H9 (cell line): ENCODE results near the gene GSTP1. TPM values are rescaled to one million over a fixed set of nuclear protein-coding genes. Genes with fewer than 3 reads are reported as not detected.
"Not testable (repeated sequence)": the region's sequence is repeated elsewhere in the genome, so short reads cannot be mapped to it uniquely, and the experiment has no call there.

Experiments
- DNase-seq: peaks from one replicate; pipeline ENCODE4 v3.0.0-alpha.2; 2017
- H2AFZ ChIP-seq: one replicate; pipeline ENCODE4 v1.6.1; 2013; ENCODE audit warnings: mild to moderate bottlenecking, low read length, control low read depth, moderate library complexity
- H2AK5ac ChIP-seq: 2 replicates; pipeline ENCODE4 v1.6.1; 2013; ENCODE audit warnings: low read length, control low read depth, mixed read lengths; ENCODE audit not compliant: insufficient read length
- H2BK120ac ChIP-seq: one replicate; pipeline ENCODE4 v1.6.1; 2013; ENCODE audit warnings: low read depth, mild to moderate bottlenecking, low read length, control low read depth, inconsistent platforms; ENCODE audit not compliant: poor library complexity, severe bottlenecking
- H2BK12ac ChIP-seq: 2 replicates; pipeline ENCODE4 v1.6.1; 2013; ENCODE audit warnings: low read length, control low read depth, mixed read lengths, low read depth; ENCODE audit not compliant: insufficient read length
- H2BK15ac ChIP-seq: 2 replicates; pipeline ENCODE4 v1.6.1; 2013; ENCODE audit warnings: low read depth, low read length, control low read depth
- H2BK20ac ChIP-seq: one replicate; pipeline ENCODE4 v1.6.1; 2013; ENCODE audit warnings: low read depth, mild to moderate bottlenecking, low read length, control low read depth, inconsistent platforms; ENCODE audit not compliant: poor library complexity, severe bottlenecking
- H2BK5ac ChIP-seq: 2 replicates; pipeline ENCODE4 v1.6.1; 2013; ENCODE audit warnings: low read length, control low read depth, mixed read lengths; ENCODE audit not compliant: insufficient read length
- H3K14ac ChIP-seq: 2 replicates; pipeline ENCODE4 v1.6.1; 2013; ENCODE audit warnings: low read length, control low read depth; ENCODE audit not compliant: insufficient read depth
- H3K18ac ChIP-seq: 2 replicates; pipeline ENCODE4 v1.6.1; 2013; ENCODE audit warnings: low read depth, mild to moderate bottlenecking, mixed read lengths, low read length, control low read depth; ENCODE audit not compliant: insufficient read length
- H3K23ac ChIP-seq: 2 replicates; pipeline ENCODE4 v1.6.1; 2013; ENCODE audit warnings: low read length, control low read depth, mixed read lengths, low read depth; ENCODE audit not compliant: insufficient read length
- H3K23me2 ChIP-seq: 2 replicates; pipeline ENCODE4 v1.6.1; 2013; ENCODE audit warnings: low read depth, mild to moderate bottlenecking, mixed read lengths, low read length, control low read depth; ENCODE audit not compliant: insufficient read length, poor library complexity, severe bottlenecking
- H3K27ac ChIP-seq: 2 replicates; pipeline ENCODE4 v1.5.1; 2013; ENCODE audit warnings: low read length, control low read depth, mixed read lengths, low read depth; ENCODE audit not compliant: insufficient read length
- H3K27me3 ChIP-seq: 2 replicates; pipeline ENCODE4 v1.6.1; 2013; ENCODE audit warnings: low read length, control low read depth, inconsistent platforms; ENCODE audit not compliant: insufficient read depth
- H3K4ac ChIP-seq: 2 replicates; pipeline ENCODE4 v1.6.1; 2013; ENCODE audit warnings: low read depth, mild to moderate bottlenecking, control low read depth, inconsistent platforms, low read length, moderate library complexity
- H3K4me1 ChIP-seq: 2 replicates; pipeline ENCODE4 v1.6.1; 2013; ENCODE audit warnings: low read length, control low read depth, inconsistent platforms; ENCODE audit not compliant: insufficient read depth
- H3K4me2 ChIP-seq: 2 replicates; pipeline ENCODE4 v1.6.1; 2013; ENCODE audit warnings: low read length, control low read depth, mixed read lengths; ENCODE audit not compliant: insufficient read length, insufficient read depth
- H3K56ac ChIP-seq: 2 replicates; pipeline ENCODE4 v1.6.1; 2013; ENCODE audit warnings: low read depth, mild to moderate bottlenecking, mixed read lengths, low read length, control low read depth; ENCODE audit not compliant: insufficient read length
- H3K79me1 ChIP-seq: 2 replicates; pipeline ENCODE4 v1.6.1; 2013; ENCODE audit warnings: low read depth, mild to moderate bottlenecking, moderate library complexity, low read length, control low read depth, inconsistent platforms; ENCODE audit not compliant: insufficient read depth, poor library complexity, severe bottlenecking
- H3K79me2 ChIP-seq: 2 replicates; pipeline ENCODE4 v1.6.1; 2013; ENCODE audit warnings: low read length, control low read depth, inconsistent platforms; ENCODE audit not compliant: insufficient read depth
- H3K9ac ChIP-seq: 2 replicates; pipeline ENCODE4 v1.6.1; 2013; ENCODE audit warnings: low read length, control low read depth, mixed read lengths; ENCODE audit not compliant: insufficient read length; ENCODE audit errors: extremely low read depth
- H3K9me3 ChIP-seq: one replicate; pipeline ENCODE4 v1.6.1; 2013; ENCODE audit warnings: low read depth, low read length, inconsistent platforms; ENCODE audit not compliant: control insufficient read depth
- H3T11ph ChIP-seq: one replicate; pipeline ENCODE4 v1.6.1; 2013; ENCODE audit warnings: mild to moderate bottlenecking, low read length, control low read depth, inconsistent platforms
- H4K20me1 ChIP-seq: one replicate; pipeline ENCODE4 v1.6.1; 2013; ENCODE audit not compliant: control insufficient read depth, insufficient read length, insufficient read depth
- H4K5ac ChIP-seq: 2 replicates; pipeline ENCODE4 v1.6.1; 2013; ENCODE audit warnings: low read depth, mild to moderate bottlenecking, mixed read lengths, low read length, control low read depth; ENCODE audit not compliant: insufficient read length
- H4K8ac ChIP-seq: replicated peaks from 2 replicates; pipeline ENCODE4 v1.6.1; 2013; ENCODE audit warnings: low read length, control low read depth, mixed read lengths, low read depth; ENCODE audit not compliant: insufficient read length
- H4K91ac ChIP-seq: 2 replicates; pipeline ENCODE4 v1.6.1; 2013; ENCODE audit warnings: low read depth, mild to moderate bottlenecking, moderate library complexity, mixed read lengths, low read length, control low read depth; ENCODE audit not compliant: insufficient read length
- H3K27ac Mint-ChIP-seq, 3 experiments: 2 replicates in 2 of 3; 3 replicates in 1 of 3; pipeline ENCODE4 v1.8.0; 2020 to 2021; ENCODE audit warnings: mixed read lengths in 3 of 3, mild to moderate bottlenecking in 1 of 3, moderate library complexity in 1 of 3
- H3K27me3 Mint-ChIP-seq: 2 replicates; pipeline ENCODE4 v1.8.0; 2021; ENCODE audit warnings: low read depth, mild to moderate bottlenecking, moderate library complexity, mixed read lengths
- H3K36me3 Mint-ChIP-seq, 3 experiments: 2 replicates in 2 of 3; 3 replicates in 1 of 3; pipeline ENCODE4 v1.8.0; 2020 to 2021; ENCODE audit warnings: low read depth in 3 of 3, mixed read lengths in 3 of 3; ENCODE audit not compliant: insufficient read depth in 1 of 3
- H3K4me1 Mint-ChIP-seq, 2 experiments: 2 replicates each; pipeline ENCODE4 v1.8.0; 2020; ENCODE audit warnings: mixed read lengths in 2 of 2
- H3K4me3 Mint-ChIP-seq, 2 experiments: 2 replicates in 1 of 2; 3 replicates in 1 of 2; pipeline ENCODE4 v1.8.0; 2020 to 2021; ENCODE audit warnings: mild to moderate bottlenecking in 2 of 2, mixed read lengths in 2 of 2, moderate library complexity in 1 of 2
- H3K9me3 Mint-ChIP-seq, 2 experiments: 2 replicates in 1 of 2; 3 replicates in 1 of 2; pipeline ENCODE4 v1.8.0; 2020; ENCODE audit warnings: mild to moderate bottlenecking in 2 of 2, mixed read lengths in 2 of 2, moderate library complexity in 1 of 2
- WGBS: extraction: QIAGEN DNeasy Blood & Tissue Kit; methylation state at CpG from one replicate; pipeline ENCODE4 v1.1.7; 2013; ENCODE audit warnings: missing lambda C conversion rate, low lambda C conversion rate, mixed read lengths; ENCODE audit not compliant: insufficient read length; ENCODE audit errors: extremely low coverage; 5-methylcytosine and 5-hydroxymethylcytosine counted together
- total RNA-seq: library from RNA; stranded (reverse); gene quantifications from 2 replicates; pipeline ENCODE4 v1.2.1, GENCODE V29; 2021
- TF ChIP-seq, protein P1 (sequence below): fragments of 200-600 bp; sonication (generic); conservative IDR thresholded peaks from 3 replicates; pipeline ENCODE4 v1.8.0; 2021; ENCODE audit warnings: antibody characterized with exemption, mild to moderate bottlenecking

Gene GSTP1
- total RNA-seq, 1 experiment from 2014 or later, result 1,469 TPM

DNA sequence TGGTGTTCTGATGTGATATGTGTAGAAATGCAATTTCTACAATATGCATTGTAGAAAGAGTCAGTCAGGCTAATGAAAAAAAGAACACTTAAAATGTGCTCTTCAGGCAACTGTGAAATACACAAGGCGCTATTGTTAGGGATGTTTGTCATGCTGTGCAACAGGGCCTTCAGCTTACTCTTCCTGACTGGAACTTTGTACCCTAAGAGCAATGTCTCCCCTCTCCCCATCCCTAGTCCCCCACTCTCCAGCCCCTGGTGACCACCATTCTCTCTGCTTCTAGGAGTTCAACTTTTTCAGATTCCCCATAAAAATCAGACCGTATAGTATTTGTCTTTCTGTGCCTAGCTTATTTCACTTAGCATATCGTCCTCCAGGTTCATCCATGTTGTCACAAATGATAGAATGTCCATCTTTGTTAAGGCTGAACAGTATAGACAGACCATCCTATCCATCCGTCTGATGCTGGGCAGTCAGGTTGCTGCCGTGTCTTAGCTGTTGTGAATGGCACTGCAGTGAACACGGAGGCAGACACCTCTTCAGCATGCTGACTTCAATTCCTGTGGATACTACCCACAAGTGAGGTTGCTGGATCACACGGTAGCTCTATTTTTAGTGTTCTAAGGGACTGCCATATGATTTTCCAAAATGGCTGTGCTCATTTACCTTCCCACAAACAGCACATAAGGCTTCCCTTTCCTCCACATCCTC, 33.8 kb downstream of the GSTP1 start:
- no peaks in the 10 kb centered on the region for H3K79me1 ChIP-seq
- H2AFZ ChIP-seq, result no peak overlapping the region
- peaks cover 7% of the 10 kb centered on the region; the same call in 1 of the 2 replicates for H3K4me1 ChIP-seq
- H3K18ac ChIP-seq, result no peak overlapping the region
- H3K9me3 ChIP-seq, result no peaks in the 10 kb centered on the region
- no peak overlapping the region for H3K27ac ChIP-seq
- Mint-ChIP-seq H3K9me3 (peaks cover 0 to 6% of the 10 kb centered on the region in 2 experiments; a peak in 2 of 5 replicates), H3K36me3 (peaks cover 2 to 14% (median 8%) of the 10 kb centered on the region in 3 experiments), H3K4me1 (peaks cover 44 to 58% of the 10 kb centered on the region in 2 experiments), H3K27ac (no peak overlapping the region), H3K4me3 (peak overlapping the region in 1 of 2 experiments; percentile 64; a peak in 4 of 5 replicates), H3K27me3 (peaks cover 40% of the 10 kb centered on the region)
- H2BK12ac ChIP-seq, result no peak overlapping the region
- H4K20me1 ChIP-seq, result no peaks in the 10 kb centered on the region
- H3K14ac ChIP-seq, result no peak overlapping the region
- no peak overlapping the region for H3K56ac ChIP-seq
- H3K9ac ChIP-seq, result no peak overlapping the region
- no peak overlapping the region for H2AK5ac ChIP-seq
- H3K4ac ChIP-seq, result no peak overlapping the region
- H2BK5ac ChIP-seq, result no peak overlapping the region
- no peaks in the 10 kb centered on the region for H3K79me2 ChIP-seq
- H4K91ac ChIP-seq, result no peak overlapping the region
- H4K5ac ChIP-seq, result no peak overlapping the region
- H3K27me3 ChIP-seq, result peaks cover 3% of the 10 kb centered on the region; the same call in 1 of the 2 replicates
- H3K4me2 ChIP-seq, result peak overlapping the region; percentile 20
- H2BK120ac ChIP-seq, result no peak overlapping the region
- no peak overlapping the region for H2BK15ac ChIP-seq
- H3T11ph ChIP-seq, result no peak overlapping the region
- TF ChIP-seq, protein P1, sequence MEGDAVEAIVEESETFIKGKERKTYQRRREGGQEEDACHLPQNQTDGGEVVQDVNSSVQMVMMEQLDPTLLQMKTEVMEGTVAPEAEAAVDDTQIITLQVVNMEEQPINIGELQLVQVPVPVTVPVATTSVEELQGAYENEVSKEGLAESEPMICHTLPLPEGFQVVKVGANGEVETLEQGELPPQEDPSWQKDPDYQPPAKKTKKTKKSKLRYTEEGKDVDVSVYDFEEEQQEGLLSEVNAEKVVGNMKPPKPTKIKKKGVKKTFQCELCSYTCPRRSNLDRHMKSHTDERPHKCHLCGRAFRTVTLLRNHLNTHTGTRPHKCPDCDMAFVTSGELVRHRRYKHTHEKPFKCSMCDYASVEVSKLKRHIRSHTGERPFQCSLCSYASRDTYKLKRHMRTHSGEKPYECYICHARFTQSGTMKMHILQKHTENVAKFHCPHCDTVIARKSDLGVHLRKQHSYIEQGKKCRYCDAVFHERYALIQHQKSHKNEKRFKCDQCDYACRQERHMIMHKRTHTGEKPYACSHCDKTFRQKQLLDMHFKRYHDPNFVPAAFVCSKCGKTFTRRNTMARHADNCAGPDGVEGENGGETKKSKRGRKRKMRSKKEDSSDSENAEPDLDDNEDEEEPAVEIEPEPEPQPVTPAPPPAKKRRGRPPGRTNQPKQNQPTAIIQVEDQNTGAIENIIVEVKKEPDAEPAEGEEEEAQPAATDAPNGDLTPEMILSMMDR, result no peak
- H4K8ac ChIP-seq, result no peak overlapping the region
- DNase-seq, result peak; percentile 29
- peaks cover 2% of the 10 kb centered on the region for H3K23me2 ChIP-seq
- no CpG with 5 or more reads among the region's 7 CpGs for WGBS
- H3K23ac ChIP-seq, result no peak overlapping the region
- no peak overlapping the region for H2BK20ac ChIP-seq

DNA sequence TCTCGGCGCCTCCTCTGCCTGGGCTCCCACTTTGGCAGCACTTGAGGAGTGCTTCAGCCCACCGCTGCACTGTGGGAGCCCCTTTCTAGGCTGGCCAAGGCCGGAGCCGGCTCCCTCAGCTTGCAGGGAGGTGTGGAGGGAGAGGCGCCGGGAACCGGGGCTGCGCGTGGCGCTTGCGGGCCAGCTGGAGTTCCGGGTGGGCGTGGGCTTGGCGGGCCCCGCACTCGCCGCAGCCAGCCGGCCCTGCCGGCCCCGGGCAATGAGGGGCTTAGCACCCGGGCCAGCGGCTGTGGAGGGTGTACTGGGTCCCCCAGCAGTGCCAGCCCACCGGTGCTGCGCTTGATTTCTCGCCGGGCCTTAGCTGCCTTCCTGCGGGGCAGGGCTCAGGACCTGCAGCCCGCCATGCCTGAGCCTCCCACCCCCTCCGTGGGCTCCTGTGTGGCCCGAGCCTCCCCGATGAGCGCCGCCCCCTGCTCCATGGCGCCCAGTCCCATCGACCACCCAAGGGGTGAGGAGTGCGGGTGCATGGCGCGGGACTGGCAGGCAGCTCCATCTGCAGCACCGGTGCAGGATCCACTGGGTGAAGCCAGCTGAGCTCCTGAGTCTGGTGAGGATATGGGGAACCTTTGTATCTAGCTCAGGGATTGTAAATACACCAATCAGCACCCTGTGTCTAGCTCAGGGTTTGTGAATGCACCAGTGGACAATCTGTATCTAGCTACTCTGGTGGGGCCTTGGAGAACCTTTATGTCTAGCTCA, 35.5 kb downstream of the GSTP1 start:
- H2BK120ac ChIP-seq, H4K8ac ChIP-seq, H3K9me3 ChIP-seq, H3K14ac ChIP-seq, H3K79me2 ChIP-seq, H3K27ac ChIP-seq, H2BK15ac ChIP-seq, H3K9ac ChIP-seq, H3K27ac Mint-ChIP-seq, H3K23ac ChIP-seq, H3K4me2 ChIP-seq, H3K4me1 ChIP-seq, H4K91ac ChIP-seq, H2BK20ac ChIP-seq, H2BK5ac ChIP-seq, H3K27me3 ChIP-seq, H3K4ac ChIP-seq, H2BK12ac ChIP-seq, H3K23me2 ChIP-seq, H2AK5ac ChIP-seq, H4K5ac ChIP-seq, H3K18ac ChIP-seq, H4K20me1 ChIP-seq, H3K56ac ChIP-seq, H3T11ph ChIP-seq, H3K79me1 ChIP-seq, H2AFZ ChIP-seq, H3K9me3 Mint-ChIP-seq: not testable (repeated sequence)
- WGBS, result no CpG with 5 or more reads among the region's 40 CpGs
- Mint-ChIP-seq H3K36me3 (peaks cover 4 to 21% (median 9%) of the 10 kb centered on the region in 3 experiments; a peak in 6 of 7 replicates), H3K27me3 (peaks cover 42% of the 10 kb centered on the region), H3K4me3 (peak overlapping the region; percentile 88 to 93; a peak in 2 of 5 replicates), H3K4me1 (peaks cover 51 to 66% of the 10 kb centered on the region in 2 experiments)
- peak; percentile 74 for DNase-seq
